GM10248 (cell line): Measurements from ENCODE around the gene MPEG1.

Experiments used
- CTCF ChIA-PET: fragments of 300-600 bp; sonication (Branson Sonifier 250); formaldehyde crosslinking; extraction: SDS; loops from one replicate; lab custom pipeline; 2021; ENCODE audit warnings: antibody characterized with exemption; lab: Yijun Ruan, JAX
- POLR2A ChIA-PET: fragments of 350-650 bp; sonication (Branson Sonifier 250); formaldehyde crosslinking; extraction: SDS; loops from one replicate; lab custom pipeline; 2020; ENCODE audit warnings: antibody characterized with exemption; lab: Yijun Ruan, JAX
- DNase-seq: peaks from one replicate; pipeline ENCODE4 v3.0.0; 2012; ENCODE audit errors: extremely low spot score
- CTCF ChIP-seq: IDR thresholded peaks from 2 replicates; pipeline ENCODE4 v1.5.1; 2012; ENCODE audit warnings: mild to moderate bottlenecking, low read depth; ENCODE audit errors: extremely low read depth, missing control alignments, control extremely low read depth

Gene MPEG1

DNA sequence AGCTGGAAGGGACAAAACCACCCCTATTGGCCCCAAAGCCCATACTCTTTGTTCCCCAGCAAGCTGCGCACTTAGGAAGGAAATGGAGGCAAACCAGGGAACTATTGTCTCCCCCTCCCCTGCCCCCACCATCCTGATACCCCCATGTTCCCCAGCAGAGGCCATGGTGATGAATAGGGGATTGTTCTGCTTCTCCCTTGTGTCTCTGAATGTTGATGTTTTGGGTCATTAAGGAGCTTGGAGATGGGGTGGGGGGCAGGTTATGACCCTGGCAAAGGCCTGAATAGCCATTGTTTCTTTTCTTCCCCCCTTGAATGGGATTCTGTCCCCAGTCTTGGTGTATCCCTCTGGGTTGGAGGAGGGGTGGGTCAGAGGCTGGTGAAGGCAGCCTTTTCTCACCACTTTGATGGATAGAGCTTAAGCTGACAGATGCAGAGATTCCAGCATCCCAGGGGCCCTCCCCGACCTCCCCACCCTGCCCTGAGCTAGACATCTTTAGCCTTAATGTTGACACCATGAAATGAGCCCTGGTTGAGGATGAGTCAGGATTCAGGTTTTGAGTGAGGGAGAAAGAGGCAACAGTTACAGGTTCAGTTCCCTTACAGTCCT is 32.5 kb downstream of the MPEG1 start:
- TF ChIP-seq CTCF, result no peak
- POLR2A ChIA-PET, result interaction anchor here (0.6 kb wide), 1 partner anchor 9 kb away, joined by 4 read pairs; no protein-coding TSS in a partner anchor

DNA sequence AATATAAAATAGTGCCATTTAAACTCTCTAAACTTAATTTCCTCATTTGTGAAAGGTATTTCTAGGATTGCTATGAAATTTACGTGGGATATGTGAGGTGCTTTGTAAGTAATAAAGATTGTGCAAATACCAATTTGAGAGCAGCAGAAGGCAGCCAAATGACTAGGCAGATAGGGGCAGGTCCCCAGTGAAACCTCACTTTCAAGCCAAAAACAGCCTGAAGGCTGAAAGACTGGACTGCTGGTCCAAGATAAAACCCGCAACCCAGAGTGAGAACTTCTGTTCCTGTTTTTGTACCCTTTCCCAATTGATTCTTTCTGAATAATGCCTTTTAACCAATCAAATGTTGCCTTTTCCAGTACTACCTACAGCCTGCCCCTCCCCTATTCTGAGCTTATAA is 33.6 kb downstream of the MPEG1 start:
- CTCF ChIA-PET, result interaction anchor here (2.0 to 36.1 kb wide), 3 partner anchors 4 to 21 kb away, joined by 8 to 962 read pairs (median 962); partner anchors contain the start of genes DTX4 and MPEG1

More for the DNA sequence above, 32.5 kb downstream of the MPEG1 start:
- no peak for DNase-seq
- CTCF ChIA-PET, result interaction anchor here (1.0 to 36.1 kb wide), 5 partner anchors 5 to 1390 kb away, joined by 3 to 962 read pairs (median 8); partner anchors contain the start of genes DTX4 and MPEG1

DNA sequence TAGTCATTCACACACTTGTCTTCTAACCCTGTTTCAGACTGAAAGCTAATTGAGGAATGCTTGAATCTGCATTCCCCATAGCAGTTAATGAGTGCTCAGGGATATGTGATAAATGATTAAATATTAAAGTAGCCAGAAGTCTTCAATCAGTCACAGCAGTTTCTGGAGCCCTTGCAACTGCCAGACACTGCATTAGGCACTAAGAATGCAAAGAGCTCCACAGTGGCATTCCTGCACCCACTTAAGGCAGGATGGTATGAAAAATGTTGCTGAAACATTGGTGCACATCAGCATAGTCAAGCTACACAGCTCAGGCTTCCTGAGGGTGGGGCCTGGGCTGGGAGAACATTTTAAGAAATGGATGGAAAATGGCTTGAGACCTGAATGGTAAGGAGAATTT is 34.3 kb downstream of the MPEG1 start:
- TF ChIP-seq CTCF, result no peak
- ChIA-PET CTCF (interaction anchor here (2.0 to 26.3 kb wide), 2 partner anchors 19 to 20 kb away, joined by 8 to 962 read pairs; partner anchors contain the start of gene MPEG1), POLR2A (no interaction called here)
- no peak for DNase-seq

More for the DNA sequence above, 33.6 kb downstream of the MPEG1 start:
- no peak for DNase-seq
- TF ChIP-seq CTCF, result no peak
- POLR2A ChIA-PET, result no interaction called here

- TF ChIP-seq CTCF, result no peak
- POLR2A ChIA-PET, result no interaction called here
- CTCF ChIA-PET, result interaction anchor here (1.7 to 26.3 kb wide), 3 partner anchors 18 to 254 kb away, joined by 8 to 962 read pairs (median 77); partner anchors contain the start of gene MPEG1
- DNase-seq, result no peak
Measured at GRCh38 chr11:59176330-59176729, 36.4 kb downstream of the MPEG1 start.

GRCh38 chr11:59175091-59175501 is 37.6 kb downstream of the MPEG1 start:
- TF ChIP-seq CTCF, result no peak
- ChIA-PET CTCF (interaction anchor here (1.7 to 26.3 kb wide), 3 partner anchors 17 to 256 kb away, joined by 8 to 962 read pairs (median 77); partner anchors contain the start of gene MPEG1), POLR2A (no interaction called here)
- no peak for DNase-seq

DNA sequence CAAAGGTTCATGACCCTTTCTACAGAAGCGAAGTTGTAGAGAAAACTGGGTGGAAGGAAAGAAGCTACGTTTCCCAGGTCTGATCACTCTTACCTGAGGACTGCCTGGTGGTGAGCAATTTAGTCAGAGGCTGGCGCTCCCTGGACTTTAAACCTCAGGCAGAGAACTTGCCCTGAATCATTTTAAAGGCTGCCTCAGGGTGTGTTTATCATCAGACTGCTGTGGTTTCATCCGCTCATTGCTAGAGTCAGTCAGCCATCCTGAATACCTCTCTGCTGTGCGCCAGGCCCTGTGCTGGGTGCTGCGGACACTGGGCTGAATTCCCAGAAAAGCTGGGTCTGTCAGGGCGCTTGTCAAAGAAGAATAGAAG is 38.1 kb downstream of the MPEG1 start:
- ChIA-PET CTCF (interaction anchor here (1.7 to 26.3 kb wide), 3 partner anchors 17 to 256 kb away, joined by 8 to 962 read pairs (median 77); partner anchors contain the start of gene MPEG1), POLR2A (no interaction called here)
- no peak for TF ChIP-seq CTCF
- no peak for DNase-seq
